Natural killer cell (primary cell): ENCODE results near the gene PALM. TPM values are rescaled to one million over a fixed set of nuclear protein-coding genes. Genes with fewer than 3 reads are reported as not detected.

ENCODE experiments used
- ATAC-seq, 3 donors: fragments of 150-1000 bp in 2 of 3; fragments of 200-7000 bp in 1 of 3; cut with Tn5 transposase; 1 replicate in 1 of 3; 2 replicates in 2 of 3; pipeline ENCODE4 v1.10.0; 2021; ENCODE audit warnings: mild to moderate bottlenecking in 2 of 3, moderate library complexity in 2 of 3
- DNase-seq, 2 donors: peaks; one replicate each; pipeline versions ENCODE4 v3.0.0 to v3.0.0-alpha.2; 2013 to 2021; ENCODE audit warnings: mixed read lengths in 1 of 2
- H3K27ac ChIP-seq: one replicate; pipeline ENCODE4 v1.5.1; 2013; ENCODE audit warnings: mild to moderate bottlenecking, low read length
- H3K27me3 ChIP-seq: one replicate; pipeline ENCODE4 v1.6.1; 2013; ENCODE audit warnings: low read length; ENCODE audit not compliant: control insufficient read depth, insufficient read depth
- H3K36me3 ChIP-seq: one replicate; pipeline ENCODE4 v1.6.1; 2013; ENCODE audit warnings: low read length; ENCODE audit not compliant: control insufficient read depth, insufficient read depth
- H3K4me1 ChIP-seq: one replicate; pipeline ENCODE4 v1.6.1; 2013; ENCODE audit warnings: low read length; ENCODE audit not compliant: control insufficient read depth, insufficient read depth
- H3K4me3 ChIP-seq: one replicate; pipeline ENCODE4 v1.5.1; 2013; ENCODE audit warnings: low read length
- H3K9me3 ChIP-seq: one replicate; pipeline ENCODE4 v1.6.1; 2013; ENCODE audit warnings: low read length; ENCODE audit not compliant: control insufficient read depth, insufficient read depth
- H3K27ac Mint-ChIP-seq, 2 donors: one replicate each; pipeline ENCODE4 v1.8.0; 2022; ENCODE audit warnings: mild to moderate bottlenecking in 2 of 2, mixed read lengths in 2 of 2, moderate library complexity in 1 of 2
- H3K27me3 Mint-ChIP-seq, 2 donors: one replicate each; pipeline ENCODE4 v1.8.0; 2022; ENCODE audit warnings: low read depth in 2 of 2, mixed read lengths in 2 of 2
- H3K36me3 Mint-ChIP-seq: one replicate; pipeline ENCODE4 v1.8.0; 2022; ENCODE audit warnings: mixed read lengths
- H3K4me1 Mint-ChIP-seq, 2 donors: one replicate each; pipeline ENCODE4 v1.8.0; 2022; ENCODE audit warnings: mixed read lengths in 2 of 2
- H3K4me3 Mint-ChIP-seq: one replicate; pipeline ENCODE4 v1.8.0; 2022; ENCODE audit warnings: mild to moderate bottlenecking, moderate library complexity, mixed read lengths
- H3K9me3 Mint-ChIP-seq, 2 donors: one replicate each; pipeline ENCODE4 v1.8.0; 2022; ENCODE audit warnings: mixed read lengths in 2 of 2
- CTCF ChIP-seq: fragments of 200-600 bp; IDR thresholded peaks from one replicate; pipeline ENCODE4 v1.8.0; 2022; ENCODE audit warnings: antibody characterized with exemption
- WGBS: methylation state at CpG from one replicate; pipeline ENCODE4 v1.1.7; 2013; ENCODE audit warnings: missing lambda C conversion rate; ENCODE audit not compliant: insufficient coverage; 5-methylcytosine and 5-hydroxymethylcytosine counted together
- intact Hi-C: fragments of 100-400 bp; cut with micrococcal nuclease; formaldehyde crosslinking; loops from one replicate; pipeline ENCODE4 v1.14.2; 2022
- total RNA-seq, 4 donors: library from RNA; stranded (reverse); fragments of 120-200 nt in 1 of 4; gene quantifications; one replicate each; pipeline versions ENCODE4 v1.2.3 to v1.2.4, GENCODE V29; 2013 to 2022

PALM gene
- total RNA-seq, 3 donors from 2014 or later (not counting 1 experiment from before 2014, with no cell fraction given): 0.59 to 1.0 TPM; not detected in 1

GRCh38 chr19:677201-677600, 31.5 kb upstream of the PALM start:
- H3K27ac ChIP-seq: no peak overlapping the region
- no peaks in the 10 kb centered on the region for H3K9me3 Mint-ChIP-seq
- no peaks in the 10 kb centered on the region for H3K36me3 ChIP-seq
- ATAC-seq: no peak
- H3K27me3 Mint-ChIP-seq: peaks cover 0 to 12% of the 10 kb centered on the region in 2 donors
- no peak overlapping the region for H3K4me3 Mint-ChIP-seq
- 24% methylated on average over 13 of the region's 15 CpGs for WGBS
- H3K9me3 ChIP-seq: no peaks in the 10 kb centered on the region
- H3K27me3 ChIP-seq: peaks cover 24% of the 10 kb centered on the region
- peaks cover 26% of the 10 kb centered on the region for H3K4me1 ChIP-seq
- DNase-seq: no peak
- TF ChIP-seq CTCF: no peak
- no peak overlapping the region for H3K4me3 ChIP-seq
- no peak overlapping the region for H3K27ac Mint-ChIP-seq
- intact Hi-C loops: no loop called here
- no peaks in the 10 kb centered on the region for H3K36me3 Mint-ChIP-seq
- peaks cover 5 to 13% of the 10 kb centered on the region in 2 donors for H3K4me1 Mint-ChIP-seq

- H3K27me3 Mint-ChIP-seq: peaks cover 0 to 12% of the 10 kb centered on the region in 2 donors
- no peaks in the 10 kb centered on the region for H3K36me3 ChIP-seq
- WGBS: 76% methylated on average over 22 of the region's 22 CpGs
- no peak overlapping the region for H3K4me3 ChIP-seq
- peaks cover 5 to 13% of the 10 kb centered on the region in 2 donors for H3K4me1 Mint-ChIP-seq
- H3K27ac Mint-ChIP-seq: no peak overlapping the region
- intact Hi-C loops: no loop called here
- H3K4me1 ChIP-seq: peaks cover 26% of the 10 kb centered on the region
- H3K27ac ChIP-seq: no peak overlapping the region
- peaks cover 24% of the 10 kb centered on the region for H3K27me3 ChIP-seq
- no peaks in the 10 kb centered on the region for H3K36me3 Mint-ChIP-seq
- ATAC-seq (no peak), DNase-seq (no peak)
- H3K9me3 ChIP-seq: no peaks in the 10 kb centered on the region
- no peaks in the 10 kb centered on the region for H3K9me3 Mint-ChIP-seq
- no peak for TF ChIP-seq CTCF
- no peak overlapping the region for H3K4me3 Mint-ChIP-seq
Measured at GRCh38 chr19:677601-678436, 30.9 kb upstream of the PALM start.

GRCh38 chr19:678791-679388, 29.8 kb upstream of the PALM start:
- no peak for TF ChIP-seq CTCF
- Histone ChIP-seq H3K9me3 (no peaks in the 10 kb centered on the region), H3K4me1 (peaks cover 26% of the 10 kb centered on the region), H3K4me3 (no peak overlapping the region), H3K36me3 (no peaks in the 10 kb centered on the region), H3K27ac (no peak overlapping the region), H3K27me3 (peaks cover 23% of the 10 kb centered on the region)
- peaks cover 0 to 8% of the 10 kb centered on the region in 2 donors for H3K27me3 Mint-ChIP-seq
- 97% methylated on average over 16 of the region's 16 CpGs for WGBS
- no peaks in the 10 kb centered on the region for H3K36me3 Mint-ChIP-seq
- DNase-seq (no peak), ATAC-seq (no peak)
- intact Hi-C loops: no loop called here
- no peaks in the 10 kb centered on the region for H3K9me3 Mint-ChIP-seq
- peak overlapping the region; percentile 45 for H3K4me3 Mint-ChIP-seq
- peaks cover 5 to 13% of the 10 kb centered on the region in 2 donors for H3K4me1 Mint-ChIP-seq
- peak overlapping the region in 1 of 2 donors; percentile 24 for H3K27ac Mint-ChIP-seq
